DOHH2 (cell line): ENCODE data around the gene EID2B.

ENCODE experiments used
- EZH2phosphoT487 ChIP-seq: fragments of 200-600 bp; sonication (generic); IDR thresholded peaks from 2 replicates; pipeline ENCODE4 v1.6.1; 2017; ENCODE audit warnings: borderline replicate concordance, mild to moderate bottlenecking, antibody characterized with exemption, low read length, moderate library complexity, mixed read lengths
- TF ChIP-seq, protein P1 (sequence below): fragments of 200-600 bp; sonication (generic); IDR thresholded peaks from one replicate; pipeline ENCODE4 v1.5.1; 2014; ENCODE audit warnings: antibody characterized with exemption, mild to moderate bottlenecking, low read depth, low read length; ENCODE audit not compliant: poor library complexity, severe bottlenecking

DNA sequence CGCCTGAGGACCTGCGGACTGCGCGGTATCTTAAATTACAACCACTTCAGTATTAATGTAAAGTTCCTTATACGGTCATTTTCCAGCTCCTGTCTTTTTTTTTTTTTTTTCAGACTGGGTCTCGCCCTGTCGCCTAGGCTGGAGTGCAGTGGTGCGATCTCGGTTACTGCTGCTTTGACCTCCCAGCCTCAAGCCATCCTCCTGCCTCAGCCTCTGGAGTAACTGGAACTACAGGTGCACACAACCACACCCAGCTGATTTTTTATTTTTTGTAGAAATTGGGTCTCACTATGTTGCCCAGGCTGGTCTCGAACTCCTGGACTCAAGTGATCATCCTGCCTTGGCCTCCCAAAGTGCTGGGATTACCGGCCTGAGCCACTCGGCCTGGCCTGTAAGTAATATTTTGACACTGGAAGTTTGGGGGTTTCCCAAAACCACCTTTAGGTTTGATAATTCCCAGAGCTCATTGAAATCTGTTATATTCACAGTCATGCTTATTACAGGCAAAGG lies 406 bp upstream of the EID2B start:
- TF ChIP-seq, protein P1, sequence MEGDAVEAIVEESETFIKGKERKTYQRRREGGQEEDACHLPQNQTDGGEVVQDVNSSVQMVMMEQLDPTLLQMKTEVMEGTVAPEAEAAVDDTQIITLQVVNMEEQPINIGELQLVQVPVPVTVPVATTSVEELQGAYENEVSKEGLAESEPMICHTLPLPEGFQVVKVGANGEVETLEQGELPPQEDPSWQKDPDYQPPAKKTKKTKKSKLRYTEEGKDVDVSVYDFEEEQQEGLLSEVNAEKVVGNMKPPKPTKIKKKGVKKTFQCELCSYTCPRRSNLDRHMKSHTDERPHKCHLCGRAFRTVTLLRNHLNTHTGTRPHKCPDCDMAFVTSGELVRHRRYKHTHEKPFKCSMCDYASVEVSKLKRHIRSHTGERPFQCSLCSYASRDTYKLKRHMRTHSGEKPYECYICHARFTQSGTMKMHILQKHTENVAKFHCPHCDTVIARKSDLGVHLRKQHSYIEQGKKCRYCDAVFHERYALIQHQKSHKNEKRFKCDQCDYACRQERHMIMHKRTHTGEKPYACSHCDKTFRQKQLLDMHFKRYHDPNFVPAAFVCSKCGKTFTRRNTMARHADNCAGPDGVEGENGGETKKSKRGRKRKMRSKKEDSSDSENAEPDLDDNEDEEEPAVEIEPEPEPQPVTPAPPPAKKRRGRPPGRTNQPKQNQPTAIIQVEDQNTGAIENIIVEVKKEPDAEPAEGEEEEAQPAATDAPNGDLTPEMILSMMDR = no peak
- TF ChIP-seq EZH2phosphoT487 = no peak
